Epithelial cell of proximal tubule (primary cell): ENCODE measurements around the gene APEX2. TPM values are rescaled to one million over a fixed set of nuclear protein-coding genes. Genes with fewer than 3 reads are reported as not detected.
"Not testable (repeated sequence)": the region's sequence is repeated elsewhere in the genome, so short reads cannot be mapped to it uniquely, and the experiment has no call there.

ENCODE experiments used
- DNase-seq: peaks from one replicate; pipeline ENCODE4 v3.0.0-alpha.2; 2011; ENCODE audit warnings: low read depth
- H3K4me3 ChIP-seq: 2 replicates; pipeline ENCODE4 v1.5.1; 2011; ENCODE audit warnings: low read depth, mild to moderate bottlenecking, low read length
- CTCF ChIP-seq: conservative IDR thresholded peaks from 2 replicates; pipeline ENCODE4 v1.5.1; 2012; ENCODE audit warnings: low read depth, mild to moderate bottlenecking, low read length
- total RNA-seq: library from RNA; depleted of rRNA; stranded (reverse); fragments of >200 nt; gene quantifications from 2 replicates; pipeline ENCODE4 v1.2.3, GENCODE V29; 2015

Gene APEX2
- total RNA-seq, 1 donor from 2014 or later: 17.0 TPM

- H3K4me3 ChIP-seq: no peak overlapping the region
- no peak for DNase-seq
- no peak for TF ChIP-seq CTCF
These were observed 20.7 kb upstream of the APEX2 start for GRCh38 chrX:54979432-54979831.

DNA sequence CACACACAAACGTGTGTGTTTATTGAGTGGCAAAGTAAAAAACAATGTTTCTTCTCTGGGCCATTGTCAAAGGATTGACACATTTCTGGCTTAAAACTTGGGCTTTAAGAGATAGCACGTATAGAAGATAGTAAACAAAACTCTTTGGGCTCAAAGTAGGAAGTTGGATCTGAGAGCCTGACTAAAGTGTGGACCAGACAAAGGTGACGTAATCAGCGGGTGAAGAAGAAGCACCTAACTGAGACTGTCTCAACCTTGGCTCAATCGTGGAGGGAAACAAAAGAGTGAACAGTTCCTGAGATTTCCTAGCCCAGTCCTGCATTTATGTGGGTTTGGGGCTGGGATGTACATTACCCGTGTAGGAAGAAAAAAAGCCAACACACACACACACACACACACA, 19.8 kb upstream of the APEX2 start:
- TF ChIP-seq CTCF: no peak
- no peak for DNase-seq
- no peak overlapping the region for H3K4me3 ChIP-seq

GRCh38 chrX:54983306-54983705, 16.9 kb upstream of the APEX2 start:
- not testable (repeated sequence) for DNase-seq, H3K4me3 ChIP-seq

- DNase-seq: no peak
- TF ChIP-seq CTCF: no peak
- H3K4me3 ChIP-seq: no peak overlapping the region
These were observed 8.5 kb upstream of the APEX2 start for GRCh38 chrX:54991706-54992105.

DNA sequence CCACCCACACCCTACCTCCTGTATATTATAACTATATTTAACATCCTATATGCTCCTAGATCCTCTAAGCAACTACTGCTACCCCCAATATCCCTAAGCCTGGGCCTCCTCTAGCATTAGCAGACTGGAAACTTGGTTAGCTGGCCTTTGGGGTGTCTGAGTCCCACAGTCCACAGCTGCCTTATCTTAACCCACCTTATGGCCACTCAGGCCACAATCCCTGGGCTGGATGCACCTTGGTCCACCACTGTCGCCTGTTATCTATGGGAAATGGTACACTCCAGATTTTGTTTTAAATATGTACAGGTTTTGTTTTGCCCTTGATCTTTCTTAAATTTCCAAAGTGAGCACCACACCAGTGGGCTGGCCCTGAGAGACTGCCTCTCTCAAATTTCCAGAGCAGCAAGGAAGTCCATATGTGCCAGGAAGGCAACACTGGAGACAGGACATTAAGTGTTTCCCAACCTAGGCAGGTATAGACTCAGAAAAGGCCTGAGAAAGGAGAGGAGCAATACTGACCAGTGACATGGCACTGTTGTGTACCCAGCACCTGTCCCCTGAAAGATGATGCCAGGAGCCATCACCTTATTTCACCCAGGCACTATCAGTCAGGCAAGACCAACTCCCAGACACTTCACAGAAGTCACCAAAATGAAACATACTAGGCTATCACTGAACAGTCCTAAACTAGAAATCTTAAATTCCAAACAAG, 7.1 kb upstream of the APEX2 start:
- DNase-seq: no peak
- no peak for TF ChIP-seq CTCF
- no peak overlapping the region for H3K4me3 ChIP-seq

GRCh38 chrX:54994099-54994498, 6.1 kb upstream of the APEX2 start, which contains the start of gene PFKFB1:
TSS of gene PFKFB1 (minus strand) at chrX:54994188. CDS start at chrX:54994007, 181 bp downstream.
- TF ChIP-seq CTCF: no peak

DNA sequence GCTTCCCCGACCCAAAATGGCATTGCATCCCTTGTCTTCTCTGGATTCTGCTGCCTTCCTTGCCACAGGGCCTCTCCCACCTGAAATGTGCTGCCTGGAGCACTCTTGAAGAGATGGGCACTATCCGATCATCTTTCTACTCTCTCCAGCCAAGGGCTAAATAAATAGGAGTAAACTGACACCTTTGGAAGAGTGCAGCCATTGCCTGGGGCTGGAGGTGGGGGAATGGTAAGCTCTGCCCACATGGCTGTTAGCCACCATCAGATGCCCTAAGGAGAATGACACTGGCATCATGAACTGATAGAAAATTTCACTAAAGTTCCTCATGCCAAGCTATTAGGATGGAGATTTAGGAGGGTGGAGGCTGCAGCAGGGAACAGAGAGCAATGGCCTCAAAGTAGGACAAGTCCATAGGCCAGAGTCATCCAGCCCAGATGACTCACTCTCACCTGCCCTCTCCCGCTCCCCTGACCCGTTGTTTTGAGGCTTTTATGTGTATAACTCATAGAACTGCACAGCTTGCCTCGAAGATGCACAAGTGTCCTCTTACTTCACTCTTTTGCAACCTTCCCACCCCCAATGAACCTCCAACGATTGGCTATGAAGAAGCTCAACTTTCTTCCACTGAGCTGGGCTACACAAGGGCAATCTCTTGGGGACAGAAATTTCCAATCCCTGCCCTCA, 5.4 kb upstream of the APEX2 start:
- TF ChIP-seq CTCF: no peak
- DNase-seq: no peak
- H3K4me3 ChIP-seq: no peak overlapping the region

More at GRCh38 chrX:54994099-54994498, 6.1 kb upstream of the APEX2 start, which contains the start of gene PFKFB1:
- no peak for DNase-seq
- H3K4me3 ChIP-seq: no peak within 1 kb of the TSS
